GM18861 (cell line): ENCODE measurements around the gene EXOSC1.
"Not testable (repeated sequence)": the region's sequence is repeated elsewhere in the genome, so short reads cannot be mapped to it uniquely, and the experiment has no call there.

Source experiments
- ATAC-seq: cut with Tn5 transposase; IDR thresholded peaks from one replicate; pipeline ENCODE4 v1.9.1; 2021; ENCODE audit not compliant: unreplicated experiment

EXOSC1 gene

GRCh38 chr10:97411406-97411805 is 34.4 kb downstream of the EXOSC1 start:
- no peak for ATAC-seq

GRCh38 chr10:97408496-97408992 is 37.3 kb downstream of the EXOSC1 start:
- ATAC-seq, result no peak

GRCh38 chr10:97407952-97408248 is 37.9 kb downstream of the EXOSC1 start:
- no peak for ATAC-seq

DNA sequence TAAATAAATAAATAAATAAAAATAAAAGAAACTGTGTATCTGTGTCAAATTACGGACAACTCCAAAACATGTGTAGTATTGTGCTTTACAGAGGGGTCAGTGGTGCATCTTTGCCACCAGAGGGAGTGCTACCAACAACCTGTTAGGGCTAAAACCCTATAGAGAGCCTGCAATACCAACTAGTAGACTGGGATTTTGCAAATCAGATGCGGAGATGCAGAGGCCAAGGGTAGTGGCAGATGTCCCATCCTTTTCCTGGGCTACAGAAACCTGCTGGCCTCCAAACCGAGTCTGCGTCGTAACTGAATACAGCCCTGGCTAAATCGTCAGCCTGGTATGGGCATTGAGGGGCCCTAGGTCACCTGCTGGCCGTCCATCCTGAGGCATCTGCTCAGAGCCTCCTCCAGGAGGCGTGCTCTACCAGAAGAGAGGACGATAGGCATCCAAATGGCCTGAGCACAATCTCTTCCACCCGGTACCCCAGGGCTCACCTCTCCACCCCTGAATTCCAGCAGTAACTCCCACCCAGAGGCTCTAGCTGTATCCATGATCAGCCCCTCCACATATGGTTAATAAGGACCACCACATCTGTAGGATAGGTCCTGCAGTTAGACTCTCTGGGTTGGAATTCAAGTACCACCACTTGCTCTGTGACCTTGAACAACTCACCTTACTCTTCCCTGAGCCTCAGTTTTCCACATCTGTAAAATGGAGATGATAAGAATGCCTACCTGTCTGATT is 38.4 kb downstream of the EXOSC1 start:
- ATAC-seq, result peak; percentile 77

DNA sequence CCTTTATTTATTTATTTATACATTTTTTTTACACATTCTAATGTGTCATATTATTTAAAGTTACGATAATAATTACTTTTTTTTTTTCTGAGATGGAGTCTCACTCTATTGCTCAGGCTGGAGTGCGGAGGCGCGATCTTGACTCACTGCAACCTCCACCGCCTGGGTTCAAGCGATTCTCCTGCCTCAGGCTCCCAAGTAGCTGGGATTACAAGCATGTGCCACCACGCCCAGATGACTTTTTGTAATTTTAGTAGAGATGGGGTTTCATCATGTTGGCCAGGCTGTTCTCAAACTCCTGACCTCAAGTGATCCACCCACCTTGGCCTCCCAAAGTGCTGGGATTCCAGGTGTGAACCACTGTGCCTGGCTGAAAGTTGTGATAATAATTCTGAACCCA is 39.3 kb downstream of the EXOSC1 start:
- ATAC-seq, result not testable (repeated sequence)

DNA sequence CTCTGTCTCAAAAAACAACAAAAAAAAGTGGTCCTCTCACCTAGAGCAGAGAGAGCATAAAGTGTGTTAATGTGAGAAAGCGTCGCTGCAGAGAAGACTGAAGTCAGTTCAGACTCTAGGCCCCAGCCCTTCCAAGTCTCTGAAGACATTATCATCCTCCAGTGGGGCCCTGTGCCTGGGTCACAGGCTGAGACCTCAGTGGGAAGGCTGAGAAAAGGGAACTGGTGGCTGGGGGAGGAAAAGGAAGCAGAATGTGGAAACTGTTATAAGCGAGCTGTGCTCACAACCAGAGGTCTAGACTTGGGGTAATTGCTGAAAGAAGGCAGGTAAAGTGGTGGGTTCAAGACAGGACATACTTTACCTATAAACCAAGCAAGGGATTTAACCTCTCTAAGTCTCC is 39.7 kb downstream of the EXOSC1 start:
- no peak for ATAC-seq

- no peak for ATAC-seq
Measured at GRCh38 chr10:97404044-97404443, 41.8 kb downstream of the EXOSC1 start.

DNA sequence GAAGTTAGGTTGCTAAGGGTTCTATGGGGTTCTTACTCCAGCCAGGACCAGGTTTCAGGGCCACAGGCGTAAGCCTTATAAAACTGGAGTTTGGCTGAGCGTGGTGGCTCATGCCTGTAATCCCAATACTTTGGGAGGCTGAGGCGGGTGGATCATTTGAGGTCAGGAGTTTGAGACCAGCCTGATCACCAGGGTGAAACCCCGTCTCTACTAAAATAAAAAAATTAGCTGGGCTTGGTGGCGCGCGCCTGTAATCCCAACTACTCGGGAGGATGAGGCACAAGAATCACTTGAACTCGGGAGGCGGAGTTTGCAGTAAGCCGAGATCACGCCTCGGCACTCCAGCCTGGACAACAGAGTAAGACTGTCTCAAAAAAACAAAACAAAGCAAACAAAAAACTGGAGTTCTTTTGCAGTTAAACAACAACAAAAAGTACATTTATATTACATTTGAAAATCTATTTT is 44.3 kb downstream of the EXOSC1 start:
- no peak for ATAC-seq

DNA sequence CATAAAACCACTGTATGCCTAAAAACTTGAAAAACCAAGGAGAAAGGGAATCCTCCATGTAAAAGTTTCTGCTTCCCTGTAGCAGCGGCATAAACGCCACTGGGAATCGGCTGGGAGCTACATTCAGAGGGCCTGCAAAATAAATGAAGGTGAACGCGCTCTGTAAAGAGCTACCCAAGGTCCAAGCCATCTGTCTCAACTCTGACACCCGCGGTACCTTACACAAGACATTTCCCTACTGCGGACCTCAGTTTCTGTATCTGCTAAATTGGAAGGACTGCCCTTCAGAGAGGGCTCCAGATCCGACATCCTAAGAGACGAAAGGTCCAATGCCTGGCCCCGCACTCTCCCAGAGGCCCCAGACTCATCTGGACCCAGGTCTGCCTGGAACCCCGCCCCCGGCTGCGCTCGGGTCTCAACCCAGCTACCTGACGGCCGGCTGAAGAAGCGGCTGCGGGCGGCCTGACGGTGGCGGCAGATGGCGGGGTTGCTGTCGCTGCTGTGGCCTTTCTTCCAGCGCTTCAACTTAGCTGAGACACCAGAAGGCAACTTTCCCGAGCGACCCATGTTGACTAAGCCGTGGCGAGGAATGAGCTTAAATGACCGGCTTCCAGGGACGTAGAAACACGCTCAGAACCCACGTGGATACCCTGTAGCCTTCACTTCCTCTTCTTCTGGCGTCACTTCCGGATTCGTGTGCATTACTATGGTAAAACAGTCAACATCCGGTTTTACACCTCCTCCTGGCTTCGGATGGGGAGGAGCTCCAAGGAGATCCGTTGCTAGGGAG is 44.9 kb downstream of the EXOSC1 start, which contains the start of gene RRP12:
Gene RRP12, minus strand, starts transcription at position 676 of the 790 bp plus-strand sequence. Its CDS starts 109 bp downstream, at position 567.
- ATAC-seq, result peak; percentile 94

GRCh38 chr10:97399843-97400545 is 45.8 kb downstream of the EXOSC1 start:
- ATAC-seq, result no peak

DNA sequence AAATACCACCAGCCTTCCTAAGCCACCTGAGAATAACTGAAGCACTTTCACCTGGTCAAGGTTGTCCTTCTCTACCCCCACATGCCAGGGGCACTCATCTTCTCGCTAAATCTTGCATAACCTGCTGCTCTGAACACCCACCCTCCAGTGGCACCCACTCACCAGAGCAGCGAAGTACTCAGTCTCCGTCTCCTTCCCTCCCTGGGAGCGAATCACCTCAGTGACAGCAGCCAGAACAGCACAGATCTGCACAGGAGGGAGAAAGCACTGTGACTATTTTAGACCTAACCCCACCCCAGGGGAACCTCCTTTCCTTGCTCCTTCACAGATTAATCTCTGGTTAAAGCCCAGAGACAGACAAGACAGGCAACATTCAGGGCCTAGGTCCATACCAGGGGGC is 49.8 kb downstream of the EXOSC1 start:
- no peak for ATAC-seq

- no peak for ATAC-seq
Measured at GRCh38 chr10:97393034-97393573, 52.7 kb downstream of the EXOSC1 start.

DNA sequence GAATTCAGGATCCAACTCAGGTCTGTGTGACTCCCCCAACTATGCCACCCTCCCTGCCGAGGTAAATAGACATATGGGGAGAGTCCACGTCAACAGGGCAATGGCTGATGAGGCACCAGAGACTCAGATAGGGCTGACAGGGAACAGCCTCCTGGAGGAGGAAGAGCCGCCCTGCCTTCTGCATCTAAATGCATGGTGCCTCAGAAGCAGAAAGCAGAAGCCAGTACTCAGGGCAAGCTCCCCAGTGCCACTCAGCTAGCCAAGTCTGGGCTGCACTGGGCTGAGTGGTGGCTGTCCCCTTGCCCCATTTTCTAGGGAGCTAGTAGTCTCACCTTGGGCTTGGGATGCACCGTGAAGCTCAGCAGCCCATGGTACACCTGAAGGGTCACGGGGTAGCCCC is 55.7 kb downstream of the EXOSC1 start:
- no peak for ATAC-seq

DNA sequence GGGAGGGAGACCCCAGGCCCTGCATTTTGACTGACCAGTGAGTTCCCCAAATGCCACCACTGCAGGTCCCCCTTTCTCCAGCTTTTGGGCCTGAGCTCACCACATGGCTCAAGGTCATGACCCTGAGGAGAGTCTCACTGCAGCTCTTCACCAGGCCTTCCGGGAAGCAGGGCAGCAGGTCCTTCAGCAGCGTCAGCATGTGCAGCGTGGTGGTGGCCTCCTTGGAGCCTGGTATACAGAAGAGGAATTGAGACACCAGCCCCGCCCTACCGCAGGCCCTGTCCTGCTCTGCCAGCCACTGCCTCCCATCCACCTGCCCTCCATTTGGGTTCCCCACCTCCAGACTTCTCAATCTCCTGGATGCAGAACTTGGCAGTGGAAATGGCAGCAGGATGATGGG is 57.7 kb downstream of the EXOSC1 start:
- ATAC-seq, result no peak
